ENCODE data around the gene CACNG8. TPM values are rescaled to one million over a fixed set of nuclear protein-coding genes. Genes with fewer than 3 reads are reported as not detected.

CACNG8 gene
- total and polyA plus RNA-seq, 2 experiments from 2014 or later = 0.06 to 0.13 TPM

- no peaks in the 10 kb centered on the region for H3K4me1 ChIP-seq (ENCODE audit: insufficient read depth)
- H3K36me3 ChIP-seq (replicated peaks; ENCODE audit: insufficient read depth, low read depth) = no peaks in the 10 kb centered on the region
- no peaks in the 10 kb centered on the region for H3K79me2 ChIP-seq
- no peak overlapping the region for H3K4me3 ChIP-seq
- no peaks in the 10 kb centered on the region for H4K20me1 ChIP-seq (ENCODE audit: insufficient read depth, poor library complexity, severe bottlenecking)
- TF ChIP-seq EZH2phosphoT487 (IDR thresholded peaks at IDR 0.05; ENCODE audit: low read depth, severe bottlenecking, unreplicated experiment) (no peak), CTCF (IDR thresholded peaks at IDR 0.05; ENCODE audit: poor library complexity) (no peak), EZH2 (IDR thresholded peaks at IDR 0.05; ENCODE audit: borderline replicate concordance) (no peak)
- no peaks in the 10 kb centered on the region for H3K9me3 ChIP-seq (ENCODE audit: low read depth)
- DNase-seq (ENCODE audit: low spot score) = no peak
- peaks cover 32% of the 10 kb centered on the region for H3K27me3 ChIP-seq
- WGBS (ENCODE audit: low lambda C conversion rate, missing lambda C conversion rate) = 91% methylated on average over 8 of the region's 8 CpGs
- H3K9me2 ChIP-seq (replicated peaks; ENCODE audit: insufficient read depth) = no peaks in the 10 kb centered on the region
- no peak overlapping the region for H3K27ac ChIP-seq
- H3K4me2 ChIP-seq = no peak overlapping the region
- no peak overlapping the region for H2AFZ ChIP-seq
Measured at GRCh38 chr19:53953383-53953782, 9.4 kb upstream of the CACNG8 start.

GRCh38 chr19:53957448-53958167 is 5.1 kb upstream of the CACNG8 start:
- Histone ChIP-seq H3K9me2 (replicated peaks; ENCODE audit: insufficient read depth) (no peaks in the 10 kb centered on the region), H3K9me3 (ENCODE audit: low read depth) (no peaks in the 10 kb centered on the region), H2AFZ (no peak overlapping the region), H3K79me2 (no peaks in the 10 kb centered on the region), H3K4me3 (no peak overlapping the region), H4K20me1 (ENCODE audit: insufficient read depth, poor library complexity, severe bottlenecking) (no peaks in the 10 kb centered on the region), H3K36me3 (replicated peaks; ENCODE audit: insufficient read depth, low read depth) (no peaks in the 10 kb centered on the region), H3K4me1 (ENCODE audit: insufficient read depth) (no peaks in the 10 kb centered on the region), H3K27me3 (peaks cover 58% of the 10 kb centered on the region), H3K4me2 (no peak overlapping the region), H3K27ac (no peak overlapping the region)
- 7% methylated on average over 15 of the region's 15 CpGs for WGBS (ENCODE audit: low lambda C conversion rate, missing lambda C conversion rate)
- DNase-seq (ENCODE audit: low spot score) = no peak
- peak; percentile 45 for TF ChIP-seq EZH2 (IDR thresholded peaks at IDR 0.05; ENCODE audit: borderline replicate concordance)
- no peak for TF ChIP-seq EZH2phosphoT487 (IDR thresholded peaks at IDR 0.05; ENCODE audit: low read depth, severe bottlenecking, unreplicated experiment)

- H3K36me3 ChIP-seq (replicated peaks; ENCODE audit: insufficient read depth, low read depth) = no peaks in the 10 kb centered on the region
- H3K27me3 ChIP-seq = peaks cover 61% of the 10 kb centered on the region
- no peaks in the 10 kb centered on the region for H3K9me3 ChIP-seq (ENCODE audit: low read depth)
- TF ChIP-seq EZH2phosphoT487 (IDR thresholded peaks at IDR 0.05; ENCODE audit: low read depth, severe bottlenecking, unreplicated experiment) (no peak), CTCF (IDR thresholded peaks at IDR 0.05; ENCODE audit: poor library complexity) (no peak), EZH2 (IDR thresholded peaks at IDR 0.05; ENCODE audit: borderline replicate concordance) (no peak)
- DNase-seq (ENCODE audit: low spot score) = no peak
- H3K4me2 ChIP-seq = no peak overlapping the region
- no peaks in the 10 kb centered on the region for H3K79me2 ChIP-seq
- no peak overlapping the region for H2AFZ ChIP-seq
- no peaks in the 10 kb centered on the region for H4K20me1 ChIP-seq (ENCODE audit: insufficient read depth, poor library complexity, severe bottlenecking)
- H3K4me1 ChIP-seq (ENCODE audit: insufficient read depth) = no peaks in the 10 kb centered on the region
- H3K27ac ChIP-seq = no peak overlapping the region
- H3K9me2 ChIP-seq (replicated peaks; ENCODE audit: insufficient read depth) = no peaks in the 10 kb centered on the region
- WGBS (ENCODE audit: low lambda C conversion rate, missing lambda C conversion rate) = 1% methylated on average over 12 of the region's 14 CpGs
- H3K4me3 ChIP-seq = no peak overlapping the region
Measured at GRCh38 chr19:53958168-53958571, 4.6 kb upstream of the CACNG8 start.

Measured in hepatocyte (in vitro differentiated cells).